Activated gamma-delta T cell treated with Interleukin-2 at 50 U/mL for 16 hours (primary cell): Measurements from ENCODE around the gene PCMTD2.
"Not testable (repeated sequence)": the region's sequence is repeated elsewhere in the genome, so short reads cannot be mapped to it uniquely, and the experiment has no call there.

Experiments
- DNase-seq: peaks from one replicate; pipeline ENCODE4 v3.0.0-alpha.2; 2020

The PCMTD2 gene

GRCh38 chr20:64303086-64303485, 47.5 kb downstream of the PCMTD2 start:
- DNase-seq = not testable (repeated sequence)

GRCh38 chr20:64313761-64314160, 58.2 kb downstream of the PCMTD2 start:
- not testable (repeated sequence) for DNase-seq

- DNase-seq = not testable (repeated sequence)
These were observed 59.8 kb downstream of the PCMTD2 start for GRCh38 chr20:64315381-64315780.

- not testable (repeated sequence) for DNase-seq
These were observed 60.3 kb downstream of the PCMTD2 start for GRCh38 chr20:64315884-64316283.

- DNase-seq = not testable (repeated sequence)
These were observed 61.0 kb downstream of the PCMTD2 start for GRCh38 chr20:64316415-64317083.

- not testable (repeated sequence) for DNase-seq
These were observed 61.8 kb downstream of the PCMTD2 start for GRCh38 chr20:64317331-64317730.

- not testable (repeated sequence) for DNase-seq
These were observed 62.5 kb downstream of the PCMTD2 start for GRCh38 chr20:64318056-64318455.

GRCh38 chr20:64322031-64322789, 66.7 kb downstream of the PCMTD2 start:
- not testable (repeated sequence) for DNase-seq
